Measurements from ENCODE around the gene TMBIM4. TPM values are rescaled to one million over a fixed set of nuclear protein-coding genes. Genes with fewer than 3 reads are reported as not detected.

TMBIM4 gene
- polyA plus RNA-seq, 6 donors from 2014 or later: 368 to 703 (median 513) TPM

- Mint-ChIP-seq H3K9me3 (no peaks in the 10 kb centered on the region), H3K27ac (peak overlapping the region in 2 of 6 donors; percentile 50 to 61), H3K4me3 (no peak overlapping the region), H3K4me1 (peaks cover 12 to 30% (median 30%) of the 10 kb centered on the region in 3 donors), H3K36me3 (peaks cover 0 to 11% of the 10 kb centered on the region in 2 donors), H3K27me3 (no peaks in the 10 kb centered on the region)
- ATAC-seq (ENCODE audit: low read depth in 2 of 2): peak; percentile 41 to 56
- no peak for DNase-seq
Measured at GRCh38 chr12:66149702-66150398, 19.9 kb downstream of the TMBIM4 start.

GRCh38 chr12:66144791-66145754 lies 24.7 kb downstream of the TMBIM4 start:
- peak overlapping the region in 5 of 6 donors; percentile 43 to 84 (median 77) for H3K27ac Mint-ChIP-seq
- ATAC-seq (ENCODE audit: low read depth in 2 of 2) (peak; percentile 57), DNase-seq (no peak)
- peak overlapping the region in 2 of 8 donors; percentile 30 to 35 for H3K4me3 Mint-ChIP-seq
- H3K27me3 Mint-ChIP-seq: no peaks in the 10 kb centered on the region
- H3K9me3 Mint-ChIP-seq: peaks cover 4 to 23% (median 14%) of the 10 kb centered on the region in 7 donors
- peaks cover 20 to 45% of the 10 kb centered on the region in 2 donors for H3K36me3 Mint-ChIP-seq
- peaks cover 20 to 27% (median 20%) of the 10 kb centered on the region in 3 donors for H3K4me1 Mint-ChIP-seq

- Mint-ChIP-seq H3K27ac (peak overlapping the region in 1 of 6 donors; percentile 62), H3K4me1 (peaks cover 18 to 24% (median 21%) of the 10 kb centered on the region in 3 donors), H3K27me3 (no peaks in the 10 kb centered on the region), H3K9me3 (peaks cover 5 to 32% (median 19%) of the 10 kb centered on the region in 7 donors), H3K4me3 (no peak overlapping the region), H3K36me3 (peaks cover 30 to 51% of the 10 kb centered on the region in 2 donors)
- ATAC-seq (ENCODE audit: low read depth in 2 of 2): no peak
- DNase-seq: no peak
Measured at GRCh38 chr12:66143868-66144267, 25.9 kb downstream of the TMBIM4 start.

- no peaks in the 10 kb centered on the region for H3K27me3 Mint-ChIP-seq
- H3K36me3 Mint-ChIP-seq: peaks cover 30 to 44% of the 10 kb centered on the region in 2 donors
- ATAC-seq (ENCODE audit: low read depth in 2 of 2) (no peak), DNase-seq (no peak)
- H3K4me1 Mint-ChIP-seq: peaks cover 18 to 24% (median 21%) of the 10 kb centered on the region in 3 donors
- peaks cover 5 to 32% (median 19%) of the 10 kb centered on the region in 7 donors for H3K9me3 Mint-ChIP-seq
- H3K27ac Mint-ChIP-seq: no peak overlapping the region
- no peak overlapping the region for H3K4me3 Mint-ChIP-seq
Measured at GRCh38 chr12:66142826-66143225, 27.0 kb downstream of the TMBIM4 start.

GRCh38 chr12:66141299-66141698 lies 28.5 kb downstream of the TMBIM4 start:
- H3K27me3 Mint-ChIP-seq: no peaks in the 10 kb centered on the region
- H3K36me3 Mint-ChIP-seq: peaks cover 30 to 44% of the 10 kb centered on the region in 2 donors
- peaks cover 18 to 24% (median 21%) of the 10 kb centered on the region in 3 donors for H3K4me1 Mint-ChIP-seq
- ATAC-seq (ENCODE audit: low read depth in 2 of 2): no peak
- no peak for DNase-seq
- no peak overlapping the region for H3K4me3 Mint-ChIP-seq
- no peak overlapping the region for H3K27ac Mint-ChIP-seq
- peaks cover 5 to 32% (median 19%) of the 10 kb centered on the region in 7 donors for H3K9me3 Mint-ChIP-seq

GRCh38 chr12:66140731-66141130 lies 29.1 kb downstream of the TMBIM4 start:
- no peaks in the 10 kb centered on the region for H3K27me3 Mint-ChIP-seq
- DNase-seq: no peak
- no peak for ATAC-seq (ENCODE audit: low read depth in 2 of 2)
- H3K27ac Mint-ChIP-seq: peak overlapping the region in 1 of 6 donors; percentile 39
- peaks cover 30 to 44% of the 10 kb centered on the region in 2 donors for H3K36me3 Mint-ChIP-seq
- H3K4me1 Mint-ChIP-seq: peaks cover 12 to 19% (median 16%) of the 10 kb centered on the region in 3 donors
- H3K9me3 Mint-ChIP-seq: peaks cover 5 to 32% (median 19%) of the 10 kb centered on the region in 7 donors
- H3K4me3 Mint-ChIP-seq: peak overlapping the region in 2 of 8 donors; percentile 1 to 41

GRCh38 chr12:66139328-66139727 lies 30.5 kb downstream of the TMBIM4 start:
- no peak for DNase-seq

GRCh38 chr12:66137937-66138336 lies 31.9 kb downstream of the TMBIM4 start:
- H3K27ac Mint-ChIP-seq: no peak overlapping the region
- DNase-seq (no peak), ATAC-seq (ENCODE audit: low read depth in 2 of 2) (no peak)
- H3K27me3 Mint-ChIP-seq: no peaks in the 10 kb centered on the region
- H3K4me1 Mint-ChIP-seq: peaks cover 1 to 5% (median 3%) of the 10 kb centered on the region in 3 donors
- H3K4me3 Mint-ChIP-seq: no peak overlapping the region
- peaks cover 22 to 39% of the 10 kb centered on the region in 2 donors for H3K36me3 Mint-ChIP-seq
- peaks cover 5 to 32% (median 19%) of the 10 kb centered on the region in 7 donors for H3K9me3 Mint-ChIP-seq

More at GRCh38 chr12:66139328-66139727, 30.5 kb downstream of the TMBIM4 start:
- H3K4me3 Mint-ChIP-seq: no peak overlapping the region
- H3K9me3 Mint-ChIP-seq: peaks cover 5 to 32% (median 19%) of the 10 kb centered on the region in 7 donors
- H3K36me3 Mint-ChIP-seq: peaks cover 30 to 44% of the 10 kb centered on the region in 2 donors
- no peak for ATAC-seq (ENCODE audit: low read depth in 2 of 2)
- H3K4me1 Mint-ChIP-seq: peaks cover 0 to 5% (median 5%) of the 10 kb centered on the region in 3 donors
- H3K27me3 Mint-ChIP-seq: no peaks in the 10 kb centered on the region
- peak overlapping the region in 1 of 6 donors; percentile 40 for H3K27ac Mint-ChIP-seq

GRCh38 chr12:66132408-66132807 lies 37.4 kb downstream of the TMBIM4 start:
- ATAC-seq (ENCODE audit: low read depth in 2 of 2): no peak
- Mint-ChIP-seq H3K27ac (peak overlapping the region in 1 of 6 donors; percentile 23), H3K27me3 (no peaks in the 10 kb centered on the region), H3K4me3 (peak overlapping the region in 4 of 8 donors; percentile 38 to 96 (median 52)), H3K4me1 (peaks cover 21 to 52% (median 33%) of the 10 kb centered on the region in 3 donors), H3K36me3 (peaks cover 3 to 7% of the 10 kb centered on the region in 2 donors), H3K9me3 (peaks cover 0 to 5% (median 0%) of the 10 kb centered on the region in 7 donors)
- no peak for DNase-seq

GRCh38 chr12:66131067-66131688 lies 38.6 kb downstream of the TMBIM4 start:
- peaks cover 28 to 59% (median 43%) of the 10 kb centered on the region in 3 donors for H3K4me1 Mint-ChIP-seq
- ATAC-seq (ENCODE audit: low read depth in 2 of 2) (peak in 1 of 2 donors; percentile 46), DNase-seq (no peak)
- peaks cover 10 to 14% of the 10 kb centered on the region in 2 donors for H3K36me3 Mint-ChIP-seq
- H3K4me3 Mint-ChIP-seq: peak overlapping the region; percentile 85 to 100 (median 96)
- no peaks in the 10 kb centered on the region for H3K27me3 Mint-ChIP-seq
- peaks cover 0 to 5% (median 0%) of the 10 kb centered on the region in 7 donors for H3K9me3 Mint-ChIP-seq
- peak overlapping the region; percentile 95 to 98 (median 96) for H3K27ac Mint-ChIP-seq

GRCh38 chr12:66130267-66131066 lies 39.3 kb downstream of the TMBIM4 start, which contains the start of gene LLPH:
Gene LLPH (minus strand): TSS chr12:66130750. CDS start chr12:66129106, 1,644 bp downstream.
- Mint-ChIP-seq H3K9me3 (peaks cover 0 to 5% (median 0%) of the 10 kb centered on the region in 7 donors), H3K36me3 (peaks cover 13 to 21% of the 10 kb centered on the region in 2 donors), H3K27me3 (no peaks in the 10 kb centered on the region), H3K4me3 (peak within 1 kb of the TSS; percentile 85 to 100 (median 96)), H3K27ac (peak within 1 kb of the TSS; percentile 95 to 98 (median 96)), H3K4me1 (peaks cover 32 to 63% (median 43%) of the 10 kb centered on the region in 3 donors)
- ATAC-seq (ENCODE audit: low read depth in 2 of 2) (peak; percentile 97), DNase-seq (peak; percentile 84)

- DNase-seq: no peak
- peaks cover 38 to 69% (median 47%) of the 10 kb centered on the region in 3 donors for H3K4me1 Mint-ChIP-seq
- no peak for ATAC-seq (ENCODE audit: low read depth in 2 of 2)
- H3K9me3 Mint-ChIP-seq: peaks cover 0 to 5% (median 0%) of the 10 kb centered on the region in 7 donors
- H3K27me3 Mint-ChIP-seq: no peaks in the 10 kb centered on the region
- peak overlapping the region; percentile 85 to 100 (median 96) for H3K4me3 Mint-ChIP-seq
- peaks cover 15 to 27% of the 10 kb centered on the region in 2 donors for H3K36me3 Mint-ChIP-seq
- H3K27ac Mint-ChIP-seq: peak overlapping the region; percentile 95 to 98 (median 96)
Measured at GRCh38 chr12:66129934-66130266, 39.9 kb downstream of the TMBIM4 start.
